Activated B cell treated with CpG ODN at 0.5 μM for 24 hours (primary cell): ENCODE measurements around the gene BCOR. TPM values are rescaled to one million over a fixed set of nuclear protein-coding genes. Genes with fewer than 3 reads are reported as not detected.

Source experiments
- ATAC-seq: fragments of 200-7000 bp; cut with Tn5 transposase; one replicate; pipeline ENCODE4 v1.10.0; 2021; ENCODE audit warnings: low read depth, mild to moderate bottlenecking, moderate library complexity
- CTCF ChIA-PET: fragments of 350-600 bp; sonication (Branson Sonifier 250); formaldehyde crosslinking; loops from one replicate; lab custom pipeline; 2021; ENCODE audit warnings: antibody characterized with exemption; lab: Charles Lee
- POLR2A ChIA-PET: fragments of 350-600 bp; sonication (Branson Sonifier 250); formaldehyde crosslinking; loops from one replicate; lab custom pipeline; 2021; ENCODE audit warnings: antibody characterized with exemption; lab: Charles Lee
- DNase-seq: peaks from one replicate; pipeline ENCODE4 v3.0.0; 2022
- H3K27ac Mint-ChIP-seq: one replicate; pipeline ENCODE4 v1.8.0; 2020; ENCODE audit warnings: mixed read lengths
- H3K27me3 Mint-ChIP-seq: one replicate; pipeline ENCODE4 v1.8.0; 2021; ENCODE audit warnings: mixed read lengths
- H3K36me3 Mint-ChIP-seq: one replicate; pipeline ENCODE4 v1.8.0; 2021; ENCODE audit warnings: low read depth, mixed read lengths
- H3K4me1 Mint-ChIP-seq: one replicate; pipeline ENCODE4 v1.8.0; 2021; ENCODE audit warnings: mixed read lengths
- H3K4me3 Mint-ChIP-seq: one replicate; pipeline ENCODE4 v1.8.0; 2020; ENCODE audit warnings: mild to moderate bottlenecking, mixed read lengths
- H3K9me3 Mint-ChIP-seq: one replicate; pipeline ENCODE4 v1.8.0; 2020; ENCODE audit warnings: mixed read lengths
- intact Hi-C: fragments of 100-400 bp; cut with micrococcal nuclease; formaldehyde crosslinking; loops from one replicate; pipeline ENCODE4 v1.15.1; 2024
- total RNA-seq: library from RNA; stranded (reverse); gene quantifications from 2 replicates; pipeline ENCODE4 v1.2.3, GENCODE V29; 2022
- TF ChIP-seq, protein P1 (sequence below): fragments of 200-600 bp; IDR thresholded peaks from one replicate; pipeline ENCODE4 v1.8.0; 2022; ENCODE audit warnings: antibody characterized with exemption, mild to moderate bottlenecking

Gene BCOR
- total RNA-seq, 1 donor from 2014 or later: 59.3 TPM

DNA sequence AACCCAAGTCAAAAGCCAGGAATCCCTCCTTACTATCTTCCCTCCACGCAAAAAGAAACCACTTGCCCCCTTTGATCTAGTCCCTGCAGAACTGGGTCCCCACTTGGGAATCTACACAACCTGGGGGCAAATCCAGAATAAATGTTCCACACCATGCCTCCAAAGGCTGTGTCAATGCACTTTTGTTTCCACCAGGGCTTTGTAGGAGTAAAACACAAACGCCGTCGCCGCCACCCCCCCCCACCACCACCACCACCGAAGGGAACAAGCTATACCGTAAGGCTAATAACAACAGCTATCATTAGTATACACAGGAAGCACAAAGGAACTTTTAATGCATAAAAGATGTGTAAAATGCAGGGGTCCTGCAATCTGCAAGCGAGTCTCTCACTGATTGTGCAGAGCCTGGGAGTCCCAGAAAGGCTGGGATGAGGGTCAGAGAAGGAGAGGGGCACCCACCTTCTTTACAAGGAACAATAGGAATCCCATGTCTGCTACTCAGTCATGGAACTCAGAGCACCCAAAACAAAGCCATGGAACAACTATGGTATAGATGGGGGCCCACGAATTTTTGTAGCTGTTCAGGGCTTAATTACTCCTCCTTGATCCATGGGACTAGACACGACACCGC lies 13.2 kb downstream of the BCOR start:
- no peak overlapping the region for H3K27ac Mint-ChIP-seq
- no peaks in the 10 kb centered on the region for H3K9me3 Mint-ChIP-seq
- no peaks in the 10 kb centered on the region for H3K27me3 Mint-ChIP-seq
- POLR2A ChIA-PET: interaction anchor here (0.6 to 4.7 kb wide), 5 partner anchors 9 to 353 kb away, joined by 3 to 23 read pairs (median 3); partner anchors contain the start of gene BCOR
- peaks cover 14% of the 10 kb centered on the region for H3K36me3 Mint-ChIP-seq
- no peak for DNase-seq
- ATAC-seq: no peak
- intact Hi-C loops: no loop called here
- TF ChIP-seq, protein P1, sequence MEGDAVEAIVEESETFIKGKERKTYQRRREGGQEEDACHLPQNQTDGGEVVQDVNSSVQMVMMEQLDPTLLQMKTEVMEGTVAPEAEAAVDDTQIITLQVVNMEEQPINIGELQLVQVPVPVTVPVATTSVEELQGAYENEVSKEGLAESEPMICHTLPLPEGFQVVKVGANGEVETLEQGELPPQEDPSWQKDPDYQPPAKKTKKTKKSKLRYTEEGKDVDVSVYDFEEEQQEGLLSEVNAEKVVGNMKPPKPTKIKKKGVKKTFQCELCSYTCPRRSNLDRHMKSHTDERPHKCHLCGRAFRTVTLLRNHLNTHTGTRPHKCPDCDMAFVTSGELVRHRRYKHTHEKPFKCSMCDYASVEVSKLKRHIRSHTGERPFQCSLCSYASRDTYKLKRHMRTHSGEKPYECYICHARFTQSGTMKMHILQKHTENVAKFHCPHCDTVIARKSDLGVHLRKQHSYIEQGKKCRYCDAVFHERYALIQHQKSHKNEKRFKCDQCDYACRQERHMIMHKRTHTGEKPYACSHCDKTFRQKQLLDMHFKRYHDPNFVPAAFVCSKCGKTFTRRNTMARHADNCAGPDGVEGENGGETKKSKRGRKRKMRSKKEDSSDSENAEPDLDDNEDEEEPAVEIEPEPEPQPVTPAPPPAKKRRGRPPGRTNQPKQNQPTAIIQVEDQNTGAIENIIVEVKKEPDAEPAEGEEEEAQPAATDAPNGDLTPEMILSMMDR: no peak
- CTCF ChIA-PET: no interaction called here
- H3K4me3 Mint-ChIP-seq: peak overlapping the region; percentile 71
- H3K4me1 Mint-ChIP-seq: peaks cover 61% of the 10 kb centered on the region

- TF ChIP-seq, protein P1: no peak
- Mint-ChIP-seq H3K4me3 (peak overlapping the region; percentile 71), H3K27ac (no peak overlapping the region), H3K4me1 (peaks cover 56% of the 10 kb centered on the region), H3K27me3 (no peaks in the 10 kb centered on the region), H3K36me3 (peaks cover 14% of the 10 kb centered on the region), H3K9me3 (no peaks in the 10 kb centered on the region)
- POLR2A ChIA-PET: interaction anchor here (4.7 kb wide), 1 partner anchor 14 kb away, joined by 23 read pairs; the partner anchor contains the start of gene BCOR
- ATAC-seq: no peak
- no peak for DNase-seq
- intact Hi-C loops: loop anchor here (1.0 kb wide), 1 partner anchor 12 kb away; no protein-coding TSS in a partner anchor
- CTCF ChIA-PET: no interaction called here
Measured at GRCh38 chrX:40083979-40084359, 13.8 kb downstream of the BCOR start.

GRCh38 chrX:40083120-40083978 lies 14.4 kb downstream of the BCOR start:
- ATAC-seq (peak; percentile 71), DNase-seq (peak; percentile 25)
- ChIA-PET CTCF (no interaction called here), POLR2A (no interaction called here)
- H3K27me3 Mint-ChIP-seq: no peaks in the 10 kb centered on the region
- H3K27ac Mint-ChIP-seq: no peak overlapping the region
- TF ChIP-seq, protein P1: no peak
- intact Hi-C loops: loop anchor here (1.0 kb wide), 1 partner anchor 13 kb away; no protein-coding TSS in a partner anchor
- H3K4me3 Mint-ChIP-seq: peak overlapping the region; percentile 71
- H3K36me3 Mint-ChIP-seq: peaks cover 14% of the 10 kb centered on the region
- H3K9me3 Mint-ChIP-seq: no peaks in the 10 kb centered on the region
- peaks cover 50% of the 10 kb centered on the region for H3K4me1 Mint-ChIP-seq

- ATAC-seq (no peak), DNase-seq (no peak)
- Mint-ChIP-seq H3K9me3 (no peaks in the 10 kb centered on the region), H3K4me3 (peak overlapping the region; percentile 55), H3K36me3 (peaks cover 19% of the 10 kb centered on the region), H3K27me3 (no peaks in the 10 kb centered on the region), H3K27ac (no peak overlapping the region), H3K4me1 (peaks cover 47% of the 10 kb centered on the region)
- intact Hi-C loops: loop anchor here (1.0 kb wide), 1 partner anchor 14 kb away; no protein-coding TSS in a partner anchor
- TF ChIP-seq, protein P1: no peak
- ChIA-PET CTCF (no interaction called here), POLR2A (interaction anchor here (0.8 to 1.1 kb wide), 3 partner anchors 13 to 72 kb away, joined by 3 to 4 read pairs (median 3); no protein-coding TSS in a partner anchor)
Measured at GRCh38 chrX:40082447-40083119, 15.2 kb downstream of the BCOR start.
